HG02973 (cell line): ENCODE data around the gene APBB2.
"Not testable (repeated sequence)": the region's sequence is repeated elsewhere in the genome, so short reads cannot be mapped to it uniquely, and the experiment has no call there.

Experiments used
- ATAC-seq: cut with Tn5 transposase; IDR thresholded peaks from one replicate; pipeline ENCODE4 v1.9.1; 2021; ENCODE audit warnings: moderate library complexity; ENCODE audit not compliant: unreplicated experiment

APBB2 gene

GRCh38 chr4:41160012-41160789, 54.1 kb downstream of the APBB2 start:
- no peak for ATAC-seq

GRCh38 chr4:41158756-41159155, 55.6 kb downstream of the APBB2 start:
- no peak for ATAC-seq

DNA sequence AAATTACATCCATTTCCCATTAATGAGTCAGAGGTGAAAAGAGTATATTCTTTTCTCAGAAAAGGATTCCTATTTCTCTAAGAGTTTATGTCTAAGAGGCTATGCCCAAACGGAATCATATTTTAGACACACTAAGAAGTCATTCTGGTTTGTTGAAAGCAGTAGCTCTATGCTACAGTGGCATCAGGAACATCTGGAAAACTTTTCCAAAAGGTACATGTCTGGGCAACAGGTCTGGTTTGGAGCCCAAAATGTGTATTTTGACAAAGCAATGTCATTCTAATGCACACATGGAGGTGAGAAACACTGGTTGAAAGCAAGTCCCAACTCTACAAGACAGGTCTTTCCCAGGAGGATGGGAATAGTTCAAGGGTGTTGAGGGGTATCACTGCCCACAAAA, 56.1 kb downstream of the APBB2 start:
- ATAC-seq, result no peak

DNA sequence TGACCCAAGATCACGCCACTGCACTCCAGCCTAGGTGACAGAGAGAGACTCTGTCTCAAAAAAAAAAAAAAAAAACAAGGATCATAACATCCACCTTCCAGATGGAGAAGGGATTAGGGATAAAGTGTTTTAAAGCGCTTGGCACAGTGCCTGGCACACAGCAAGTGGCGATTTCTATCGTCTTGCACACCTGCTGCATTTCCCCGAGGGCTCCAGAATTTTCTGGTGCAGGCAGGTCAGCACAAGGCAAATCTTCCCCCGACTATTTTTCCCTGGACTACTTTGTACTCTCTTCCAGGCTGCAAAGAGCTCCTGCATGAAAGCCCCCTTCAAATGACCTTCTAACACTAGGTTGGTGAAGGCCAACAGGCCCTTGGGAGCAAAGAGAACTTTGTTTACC, 57.3 kb downstream of the APBB2 start:
- no peak for ATAC-seq

DNA sequence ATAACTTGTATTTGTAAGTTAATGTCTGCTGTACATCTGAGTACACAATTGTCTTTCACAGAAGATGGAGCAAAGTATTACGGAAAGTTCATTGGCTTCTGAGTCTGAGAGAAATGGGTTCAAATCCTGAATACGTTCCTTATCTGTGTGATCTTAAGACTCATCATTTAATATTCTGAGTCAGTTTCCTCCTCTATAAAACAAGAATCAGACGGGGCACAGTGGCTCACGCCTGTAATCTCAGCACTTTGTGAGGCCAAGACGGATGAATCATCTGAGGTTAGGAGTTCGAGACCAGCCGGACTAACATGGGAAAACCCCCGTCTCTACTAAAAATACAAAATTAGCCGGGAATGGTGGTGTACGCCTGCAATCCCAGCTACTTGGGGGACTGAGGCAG, 57.8 kb downstream of the APBB2 start:
- no peak for ATAC-seq

GRCh38 chr4:41155194-41155830, 59.0 kb downstream of the APBB2 start:
- ATAC-seq, result no peak

- ATAC-seq, result no peak
Measured at GRCh38 chr4:41154814-41155177, 59.5 kb downstream of the APBB2 start.

GRCh38 chr4:41154010-41154813, 60.1 kb downstream of the APBB2 start:
- no peak for ATAC-seq

DNA sequence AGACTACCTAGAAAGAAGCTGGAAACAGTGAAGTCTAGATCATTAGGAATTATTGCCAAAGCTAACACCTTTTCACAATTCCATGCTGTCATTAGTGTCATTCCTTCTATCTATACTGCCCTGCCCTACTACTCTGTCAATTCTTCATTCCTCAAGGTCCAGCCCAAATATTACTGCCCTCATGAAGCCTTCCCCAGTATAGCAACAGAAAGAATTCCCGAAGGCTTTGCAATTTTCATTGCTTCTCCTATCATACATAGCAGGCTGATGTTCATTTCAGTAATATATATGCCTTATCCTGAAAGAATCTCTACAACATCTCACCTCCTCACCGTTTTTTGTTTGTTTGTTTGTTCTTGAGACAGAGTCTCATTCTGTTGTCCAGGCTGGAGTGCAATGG, 63.9 kb downstream of the APBB2 start:
- no peak for ATAC-seq

DNA sequence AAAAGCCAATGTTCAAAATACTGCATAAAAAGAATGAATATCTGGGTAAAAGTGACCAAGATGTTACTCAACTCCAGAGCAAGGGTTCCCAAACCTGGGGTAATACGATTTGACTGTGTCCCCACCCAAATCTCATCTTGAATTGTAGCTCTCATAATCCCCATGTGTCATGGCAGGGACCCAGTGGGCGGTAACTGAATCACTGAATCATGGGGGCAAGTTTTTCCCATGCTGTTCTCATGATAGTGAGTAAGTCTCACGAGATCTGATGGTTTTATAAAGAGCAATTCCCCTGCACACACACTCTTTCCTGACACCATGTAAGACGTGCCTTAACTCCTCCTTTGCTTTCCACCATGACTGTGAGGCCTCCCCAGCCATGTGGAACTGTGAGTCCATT, 64.8 kb downstream of the APBB2 start:
- ATAC-seq, result not testable (repeated sequence)

- ATAC-seq, result no peak
Measured at GRCh38 chr4:41148931-41149330, 65.4 kb downstream of the APBB2 start.

GRCh38 chr4:41148292-41148691, 66.0 kb downstream of the APBB2 start:
- no peak for ATAC-seq

DNA sequence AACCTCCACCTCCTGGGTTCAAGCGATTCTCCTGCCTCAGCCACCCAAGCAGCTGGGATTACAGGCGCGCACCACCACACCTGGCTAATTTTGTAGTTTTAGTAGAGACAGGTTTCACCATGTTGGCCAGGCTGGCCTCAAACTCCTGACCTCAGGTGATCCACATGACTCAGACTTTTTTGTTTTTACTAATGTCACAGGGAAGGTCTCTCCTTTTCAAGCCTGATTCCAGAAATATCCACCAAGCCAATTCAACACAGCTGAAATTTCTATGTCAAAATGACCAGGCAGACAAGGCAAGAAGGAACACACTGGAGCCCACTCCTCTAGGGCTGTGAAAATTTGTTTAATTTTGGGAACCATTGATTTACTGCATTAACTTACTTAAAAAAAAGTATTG, 66.8 kb downstream of the APBB2 start:
- ATAC-seq, result not testable (repeated sequence)

DNA sequence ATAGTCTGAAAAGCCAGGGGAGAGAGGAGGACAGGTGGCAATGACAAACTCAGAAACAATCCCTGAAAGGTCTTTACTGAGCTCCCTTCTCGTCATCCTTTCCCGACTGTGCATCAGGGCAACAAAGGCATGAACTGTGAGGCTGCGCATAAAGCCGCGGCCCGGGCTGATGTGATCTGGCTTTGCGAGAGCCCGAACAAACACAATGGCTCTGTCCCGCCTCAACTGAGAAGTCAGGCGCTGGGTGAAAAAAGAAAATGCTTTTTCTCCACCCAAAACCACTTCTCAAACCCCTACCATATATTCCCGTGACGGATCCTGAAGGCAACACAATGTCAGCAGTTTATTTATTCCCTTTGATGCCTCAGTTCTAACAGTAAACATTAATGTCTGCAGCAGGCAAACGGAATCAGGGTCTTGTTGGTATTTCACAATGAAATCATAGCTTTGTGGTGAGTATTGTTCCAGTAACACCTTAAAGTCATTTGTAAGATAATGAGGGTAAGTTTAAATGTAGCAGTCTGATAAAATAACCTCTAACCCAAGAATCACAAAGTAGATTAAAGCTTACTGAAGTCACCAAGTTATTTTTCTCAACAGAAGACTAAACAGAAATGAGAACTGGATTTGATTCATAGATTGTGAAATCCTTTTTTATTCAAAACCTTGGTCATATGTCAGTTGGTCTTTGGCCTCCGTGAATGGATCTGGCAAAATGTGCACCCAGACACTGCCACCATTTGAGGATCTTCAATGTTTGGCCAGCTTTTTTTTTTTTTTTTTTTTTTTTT, 67.4 kb downstream of the APBB2 start:
- ATAC-seq, result no peak

GRCh38 chr4:41146196-41146595, 68.1 kb downstream of the APBB2 start:
- ATAC-seq, result no peak

- ATAC-seq, result no peak
Measured at GRCh38 chr4:41145571-41146078, 68.7 kb downstream of the APBB2 start.

DNA sequence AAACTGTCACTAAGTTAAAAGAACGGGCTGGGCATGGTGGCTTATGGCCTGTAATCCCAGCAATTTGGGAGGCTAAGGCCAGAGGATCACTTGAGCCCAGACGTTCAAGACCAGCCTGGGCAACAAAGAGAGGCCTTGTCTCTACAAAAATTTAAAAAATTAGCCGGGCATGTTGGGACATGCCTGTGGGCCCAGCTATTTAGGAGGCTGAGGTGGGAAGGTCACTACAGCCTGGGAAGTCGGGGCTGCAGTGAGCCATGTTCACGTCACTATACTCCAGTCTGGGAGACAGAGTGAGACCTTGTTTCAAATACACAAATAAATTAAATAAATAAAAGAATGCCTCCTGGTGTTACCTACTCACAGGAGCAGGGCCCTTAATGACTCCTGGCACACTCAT, 69.5 kb downstream of the APBB2 start:
- no peak for ATAC-seq

DNA sequence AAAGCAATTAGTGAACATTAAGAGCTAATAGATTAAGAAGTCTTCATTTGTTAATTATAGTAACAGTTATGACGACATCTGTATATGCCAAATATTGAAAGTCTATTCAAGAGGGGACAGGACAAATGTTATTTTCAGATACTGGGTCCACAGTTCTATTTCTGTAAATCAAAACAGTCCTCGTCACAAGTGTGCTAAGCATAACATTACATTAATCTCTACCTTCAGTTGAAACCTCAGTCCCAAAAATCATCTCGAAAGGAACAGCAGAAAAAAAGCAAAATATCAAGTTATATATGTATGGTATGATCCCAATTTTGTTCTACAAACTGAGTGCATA, 70.3 kb downstream of the APBB2 start:
- no peak for ATAC-seq

- no peak for ATAC-seq
Measured at GRCh38 chr4:41143311-41144039, 70.9 kb downstream of the APBB2 start.
